ENCODE measurements around the gene RNF13. TPM values are rescaled to one million over a fixed set of nuclear protein-coding genes. Genes with fewer than 3 reads are reported as not detected.
A peak's percentile ranks its signal among the peaks of the same experiment; 100 is the strongest.

RNF13 gene
- total and polyA plus RNA-seq, 2 donors (not counting 1 experiment from before 2014, with no cell fraction given) = 38.0 to 86.5 TPM

- intact Hi-C loops (cut with micrococcal nuclease) = no loop called here
- ChIA-PET POLR2A (no interaction called here), CTCF (interaction anchor here (0.8 to 3.4 kb wide), 12 partner anchors 10 to 345 kb away, joined by 3 to 13 read pairs (median 4); no protein-coding TSS in a partner anchor)
- Histone ChIP-seq H3K9me3 (ENCODE audit: control extremely low read depth in 1 of 3, control insufficient read depth in 2 of 3, insufficient read depth in 1 of 3, low read length in 2 of 3) (peaks cover 0 to 2% (median 0%) of the 10 kb centered on the region in 3 donors), H3K4me1 (ENCODE audit: control insufficient read depth in 2 of 2, insufficient read depth in 2 of 2, low read length in 2 of 2) (peaks cover 6% of the 10 kb centered on the region in 2 donors), H2AFZ (ENCODE audit: insufficient read depth, low read depth, low read length, poor library complexity, severe bottlenecking) (no peak overlapping the region), H4K20me1 (ENCODE audit: control insufficient read depth, insufficient read depth, low read length, poor library complexity, severe bottlenecking) (peaks cover 9% of the 10 kb centered on the region), H3K4me3 (ENCODE audit: control extremely low read depth in 1 of 5, extremely low read depth in 1 of 5, insufficient read depth in 1 of 5, low read depth in 2 of 5, low read length in 4 of 5) (no peak overlapping the region), H3K27me3 (replicated peaks in 1 of 4; ENCODE audit: control extremely low read depth in 1 of 4, control insufficient read depth in 3 of 4, insufficient read depth in 4 of 4, low read length in 3 of 4) (no peaks in the 10 kb centered on the region), H3K4me2 (replicated peaks; ENCODE audit: low read depth, low read length, poor library complexity, severe bottlenecking) (no peak overlapping the region), H3K9ac (ENCODE audit: low read length) (no peak overlapping the region), H3K79me2 (ENCODE audit: control insufficient read depth, insufficient read depth, low read length) (peaks cover 3% of the 10 kb centered on the region), H3K36me3 (replicated peaks in 1 of 2; ENCODE audit: control extremely low read depth in 1 of 2, control insufficient read depth in 1 of 2, extremely low read depth in 1 of 2, insufficient read depth in 2 of 2, low read length in 1 of 2) (peaks cover 2 to 3% of the 10 kb centered on the region in 2 experiments), H3K27ac (ENCODE audit: low read length in 2 of 2) (no peak overlapping the region)
- Mint-ChIP-seq H3K27me3 (no peaks in the 10 kb centered on the region), H3K4me1 (peaks cover 8% of the 10 kb centered on the region), H3K4me3 (no peak overlapping the region), H3K27ac (no peak overlapping the region), H3K9me3 (ENCODE audit: insufficient read depth) (peaks cover 4% of the 10 kb centered on the region)
- ATAC-seq (ENCODE audit: low read depth) (no peak), DNase-seq (peak; percentile 23)
- no CpG with 5 or more reads among the region's 2 CpGs for WGBS (ENCODE audit: insufficient coverage)
- TF ChIP-seq, protein P1, sequence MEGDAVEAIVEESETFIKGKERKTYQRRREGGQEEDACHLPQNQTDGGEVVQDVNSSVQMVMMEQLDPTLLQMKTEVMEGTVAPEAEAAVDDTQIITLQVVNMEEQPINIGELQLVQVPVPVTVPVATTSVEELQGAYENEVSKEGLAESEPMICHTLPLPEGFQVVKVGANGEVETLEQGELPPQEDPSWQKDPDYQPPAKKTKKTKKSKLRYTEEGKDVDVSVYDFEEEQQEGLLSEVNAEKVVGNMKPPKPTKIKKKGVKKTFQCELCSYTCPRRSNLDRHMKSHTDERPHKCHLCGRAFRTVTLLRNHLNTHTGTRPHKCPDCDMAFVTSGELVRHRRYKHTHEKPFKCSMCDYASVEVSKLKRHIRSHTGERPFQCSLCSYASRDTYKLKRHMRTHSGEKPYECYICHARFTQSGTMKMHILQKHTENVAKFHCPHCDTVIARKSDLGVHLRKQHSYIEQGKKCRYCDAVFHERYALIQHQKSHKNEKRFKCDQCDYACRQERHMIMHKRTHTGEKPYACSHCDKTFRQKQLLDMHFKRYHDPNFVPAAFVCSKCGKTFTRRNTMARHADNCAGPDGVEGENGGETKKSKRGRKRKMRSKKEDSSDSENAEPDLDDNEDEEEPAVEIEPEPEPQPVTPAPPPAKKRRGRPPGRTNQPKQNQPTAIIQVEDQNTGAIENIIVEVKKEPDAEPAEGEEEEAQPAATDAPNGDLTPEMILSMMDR (IDR thresholded peaks at IDR 0.05) = peak; percentile 49
- TF ChIP-seq EZH2 (IDR thresholded peaks at IDR 0.05; ENCODE audit: borderline replicate concordance, insufficient read depth, low read depth, low read length, poor library complexity, severe bottlenecking) = no peak
Measured at GRCh38 chr3:149879872-149880271, 66.9 kb downstream of the RNF13 start.

DNA sequence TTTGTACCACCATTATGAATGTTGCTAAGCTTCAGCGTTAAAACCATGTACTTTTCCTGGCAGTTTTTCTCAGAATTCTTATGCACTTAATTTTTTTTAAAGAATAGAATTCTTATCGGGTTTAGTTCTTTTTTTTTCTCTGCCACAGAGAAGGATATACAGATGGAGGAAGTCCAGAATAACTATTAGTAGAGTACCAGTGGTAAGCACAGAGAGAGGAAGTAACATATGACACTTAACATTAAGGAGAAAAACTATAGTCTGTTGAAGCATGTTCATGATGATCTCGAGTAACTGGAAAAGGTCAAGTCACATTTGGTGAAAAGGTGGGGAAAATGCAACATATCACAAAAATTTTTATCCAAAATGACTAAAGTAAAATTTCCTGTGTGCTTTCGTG, 68.9 kb downstream of the RNF13 start:
- Histone ChIP-seq H3K27ac (ENCODE audit: low read length in 2 of 2) (peak overlapping the region in 1 of 2 donors; percentile 41), H3K27me3 (replicated peaks in 1 of 4; ENCODE audit: control extremely low read depth in 1 of 4, control insufficient read depth in 3 of 4, insufficient read depth in 4 of 4, low read length in 3 of 4) (no peaks in the 10 kb centered on the region), H3K4me1 (ENCODE audit: control insufficient read depth in 2 of 2, insufficient read depth in 2 of 2, low read length in 2 of 2) (peaks cover 6% of the 10 kb centered on the region in 2 donors), H3K79me2 (ENCODE audit: control insufficient read depth, insufficient read depth, low read length) (peaks cover 11% of the 10 kb centered on the region), H4K20me1 (ENCODE audit: control insufficient read depth, insufficient read depth, low read length, poor library complexity, severe bottlenecking) (peaks cover 9% of the 10 kb centered on the region), H3K36me3 (replicated peaks in 1 of 2; ENCODE audit: control extremely low read depth in 1 of 2, control insufficient read depth in 1 of 2, extremely low read depth in 1 of 2, insufficient read depth in 2 of 2, low read length in 1 of 2) (peaks cover 3% of the 10 kb centered on the region in 2 experiments), H3K9me3 (ENCODE audit: control extremely low read depth in 1 of 3, control insufficient read depth in 2 of 3, insufficient read depth in 1 of 3, low read length in 2 of 3) (peaks cover 0 to 2% (median 0%) of the 10 kb centered on the region in 3 donors), H3K9ac (ENCODE audit: low read length) (no peak overlapping the region), H3K4me3 (ENCODE audit: control extremely low read depth in 1 of 5, extremely low read depth in 1 of 5, insufficient read depth in 1 of 5, low read depth in 2 of 5, low read length in 4 of 5) (no peak overlapping the region), H3K4me2 (replicated peaks; ENCODE audit: low read depth, low read length, poor library complexity, severe bottlenecking) (peak overlapping the region; percentile 22), H2AFZ (ENCODE audit: insufficient read depth, low read depth, low read length, poor library complexity, severe bottlenecking) (no peak overlapping the region)
- intact Hi-C loops (cut with micrococcal nuclease) = no loop called here
- Mint-ChIP-seq H3K27me3 (no peaks in the 10 kb centered on the region), H3K4me1 (peaks cover 15% of the 10 kb centered on the region), H3K27ac (no peak overlapping the region), H3K9me3 (ENCODE audit: insufficient read depth) (peaks cover 4% of the 10 kb centered on the region), H3K4me3 (peak overlapping the region; percentile 13)
- WGBS (ENCODE audit: insufficient coverage) = no CpG with 5 or more reads among the region's 4 CpGs
- DNase-seq (peak; percentile 7), ATAC-seq (ENCODE audit: low read depth) (no peak)
- TF ChIP-seq EZH2 (IDR thresholded peaks at IDR 0.05; ENCODE audit: borderline replicate concordance, insufficient read depth, low read depth, low read length, poor library complexity, severe bottlenecking) = no peak
- TF ChIP-seq, protein P1 (IDR thresholded peaks at IDR 0.05) = no peak
- POLR2A ChIA-PET = no interaction called here
- CTCF ChIA-PET = interaction anchor here (1.6 to 3.4 kb wide), 2 partner anchors 39 to 116 kb away, joined by 3 to 13 read pairs; no protein-coding TSS in a partner anchor
